HepG2 (cell line): Measurements from ENCODE around the gene CXADR. TPM values are rescaled to one million over a fixed set of nuclear protein-coding genes. Genes with fewer than 3 reads are reported as not detected.

ENCODE experiments used
- ATAC-seq: fragments of 200-7000 bp; cut with Tn5 transposase; 3 replicates; pipeline ENCODE4 v1.9.1; 2020; ENCODE audit warnings: mild to moderate bottlenecking, moderate library complexity
- BruUV-seq: library from RNA; stranded (reverse); fragments of 400-500 nt; replicated peaks from 2 replicates; lab custom pipeline; 2021; lab: Mats Ljungman, UMichigan
- CTCF ChIA-PET: fragments of 300-600 bp; formaldehyde crosslinking; extraction: SDS; loops from one replicate; lab custom pipeline; 2021; ENCODE audit warnings: low total read pairs, inconsistent platforms, low intra/inter-chr PET ratio; lab: Yijun Ruan, JAX
- POLR2A ChIA-PET: fragments of 350-600 bp; sonication (Branson Sonifier 250); formaldehyde crosslinking; loops from one replicate; lab custom pipeline; 2020; ENCODE audit warnings: antibody characterized with exemption, inconsistent platforms; lab: Yijun Ruan, JAX
- DNase-seq: peaks from one replicate; pipeline ENCODE4 v3.0.0-alpha.2; 2015; ENCODE audit warnings: low spot score
- FAIRE-seq: peaks from 3 replicates; lab custom pipeline; 2011; peaks lifted over from hg19 to GRCh38; lab: Jason Lieb, UNC
- H2AFZ ChIP-seq: one replicate; pipeline ENCODE4 v1.6.1; 2011; ENCODE audit warnings: low read length, inconsistent platforms
- H3K27ac ChIP-seq: fragments of 300-600 bp; 3 replicates; pipeline ENCODE4 v1.8.0; 2011; ENCODE audit warnings: mixed run types, mild to moderate bottlenecking, mixed read lengths, low read length, inconsistent platforms; ENCODE audit not compliant: insufficient read depth; ENCODE audit errors: extremely low read length
- H3K27me3 ChIP-seq, 2 experiments: fragments of 200-600 bp in 1 of 2; 2 replicates in 1 of 2; 3 replicates in 1 of 2; pipeline versions ENCODE4 v1.6.0 to v1.8.0; 2011; ENCODE audit warnings: low read length in 2 of 2, mild to moderate bottlenecking in 2 of 2, moderate library complexity in 2 of 2, inconsistent platforms in 1 of 2; ENCODE audit not compliant: insufficient read depth in 2 of 2, control insufficient read depth in 1 of 2
- H3K36me3 ChIP-seq, 2 experiments: fragments of 200-600 bp in 1 of 2; replicated peaks in 1 of 2; 2 replicates in 1 of 2; 3 replicates in 1 of 2; pipeline versions ENCODE4 v1.5.1 to v1.8.0; 2011; ENCODE audit warnings: low read length in 2 of 2, inconsistent platforms in 1 of 2; ENCODE audit not compliant: insufficient read depth in 2 of 2, control insufficient read depth in 1 of 2
- H3K4me1 ChIP-seq: 2 replicates; pipeline ENCODE4 v1.5.1; 2012; ENCODE audit warnings: low read length, inconsistent platforms; ENCODE audit not compliant: insufficient read depth
- H3K4me2 ChIP-seq: 2 replicates; pipeline ENCODE4 v1.6.0; 2011; ENCODE audit warnings: low read depth, low read length, inconsistent platforms
- H3K4me3 ChIP-seq, 3 experiments: fragments of 200-600 bp in 1 of 3; sonication (generic), shearing (Covaris generic) in 1 of 3; replicated peaks in 1 of 3; 2 replicates each; pipeline ENCODE4 v1.5.1; 2011 to 2016; ENCODE audit warnings: low read length in 3 of 3, inconsistent platforms in 2 of 3, low read depth in 2 of 3, mild to moderate bottlenecking in 2 of 3, control low read depth in 1 of 3, mixed read lengths in 1 of 3; ENCODE audit not compliant: insufficient read depth in 1 of 3
- H3K79me2 ChIP-seq: one replicate; pipeline ENCODE4 v1.6.1; 2011; ENCODE audit warnings: low read length, inconsistent platforms; ENCODE audit not compliant: insufficient read depth
- H3K9ac ChIP-seq: 2 replicates; pipeline ENCODE4 v1.6.0; 2011; ENCODE audit warnings: mild to moderate bottlenecking, low read depth, low read length, inconsistent platforms; ENCODE audit not compliant: insufficient read depth
- H3K9me3 ChIP-seq: 2 replicates; pipeline ENCODE4 v1.5.1; 2012; ENCODE audit warnings: mild to moderate bottlenecking, low read length
- H4K20me1 ChIP-seq: 2 replicates; pipeline ENCODE4 v1.6.0; 2011; ENCODE audit warnings: inconsistent platforms, mild to moderate bottlenecking, low read length, moderate library complexity; ENCODE audit not compliant: insufficient read depth
- ATF1 ChIP-seq: IDR thresholded peaks from 2 replicates; pipeline ENCODE4 v1.6.1; 2016; ENCODE audit warnings: mild to moderate bottlenecking, control low read depth
- BRD4 ChIP-seq: sonication (generic); formaldehyde crosslinking; IDR thresholded peaks from 2 replicates; pipeline ENCODE4 v1.4.0; 2020; ENCODE audit warnings: missing genetic modification reagents
- HMG20B ChIP-seq: conservative IDR thresholded peaks from 2 replicates; pipeline ENCODE4 v1.6.1; 2016; ENCODE audit warnings: missing genetic modification reagents, missing compliant biosample characterization
- KLF11 ChIP-seq: IDR thresholded peaks from 2 replicates; pipeline ENCODE4 v1.6.1; 2016; ENCODE audit warnings: missing compliant biosample characterization
- PAX8 ChIP-seq: sonication (generic); formaldehyde crosslinking; IDR thresholded peaks from 2 replicates; pipeline ENCODE4 v1.8.0; 2022; ENCODE audit warnings: mild to moderate bottlenecking, missing genetic modification reagents, borderline replicate concordance
- PHF8 ChIP-seq: sonication (generic); formaldehyde crosslinking; IDR thresholded peaks from 2 replicates; pipeline ENCODE4 v1.5.0; 2020; ENCODE audit warnings: missing genetic modification reagents
- TEAD2 ChIP-seq: sonication (generic); formaldehyde crosslinking; IDR thresholded peaks from 2 replicates; pipeline ENCODE4 v1.9.0; 2021; ENCODE audit warnings: missing genetic modification reagents
- THAP9 ChIP-seq: sonication (generic); formaldehyde crosslinking; IDR thresholded peaks from 2 replicates; pipeline ENCODE4; 2020; ENCODE audit warnings: missing genetic modification reagents, mild to moderate bottlenecking, borderline replicate concordance
- ZNF24 ChIP-seq: fragments of 450-650 bp; IDR thresholded peaks from 2 replicates; pipeline ENCODE4 v1.6.1; 2017; ENCODE audit warnings: antibody characterized with exemption, mild to moderate bottlenecking
- ZNF362 ChIP-seq: sonication (generic); formaldehyde crosslinking; IDR thresholded peaks from 2 replicates; pipeline ENCODE4 v1.4.0; 2020; ENCODE audit warnings: missing genetic modification reagents, mild to moderate bottlenecking, borderline replicate concordance
- ZNF431 ChIP-seq: sonication (generic); formaldehyde crosslinking; IDR thresholded peaks from 2 replicates; pipeline ENCODE4 v1.9.0; 2022; ENCODE audit warnings: missing genetic modification reagents, low read depth, mild to moderate bottlenecking, borderline replicate concordance
- ZNF484 ChIP-seq: sonication (generic); formaldehyde crosslinking; IDR thresholded peaks from 2 replicates; pipeline ENCODE4 v1.5.1; 2020; ENCODE audit warnings: mild to moderate bottlenecking, low read depth, missing genetic modification reagents, borderline replicate concordance
- ZNF674 ChIP-seq: sonication (generic); formaldehyde crosslinking; IDR thresholded peaks from 2 replicates; pipeline ENCODE4 v1.5.0; 2020; ENCODE audit warnings: low read depth, mild to moderate bottlenecking, missing genetic modification reagents
- ZNF7 ChIP-seq: IDR thresholded peaks from 2 replicates; pipeline ENCODE4 v1.6.1; 2016; ENCODE audit warnings: missing biosample characterization, missing genetic modification reagents
- ZNF790 ChIP-seq: sonication (generic); formaldehyde crosslinking; IDR thresholded peaks from 2 replicates; pipeline ENCODE4 v1.8.0; 2022; ENCODE audit warnings: missing genetic modification reagents, mild to moderate bottlenecking, borderline replicate concordance
- ZNF816 ChIP-seq: sonication (generic); formaldehyde crosslinking; IDR thresholded peaks from 2 replicates; pipeline ENCODE4 v1.8.0; 2022; ENCODE audit warnings: missing genetic modification reagents, mild to moderate bottlenecking, borderline replicate concordance
- WGBS: methylation state at CpG from one replicate; pipeline ENCODE4 v1.1.6; 2017; ENCODE audit warnings: low lambda C conversion rate; 5-methylcytosine and 5-hydroxymethylcytosine counted together
- in situ Hi-C: cut with HindIII; loops from 2 replicates; pipeline ENCODE4 v1.10.0; 2017; ENCODE audit warnings: low pct_unique_long_range_greater_than_20kb; ENCODE audit not compliant: extremely low pct_ligation_motif_present
- intact Hi-C: fragments of 100-400 bp; cut with micrococcal nuclease; formaldehyde crosslinking; loops from one replicate; pipeline ENCODE4 v1.10.0; 2022; ENCODE audit not compliant: unreplicated experiment
- polyA plus RNA-seq, 8 experiments: library from polyadenylated mRNA; depleted of rRNA in 3 of 8; stranded (reverse) in 7 of 8; unstranded in 1 of 8; fragments of >200 nt; fragmentation: Illumina TruSeq in 4 of 8; extraction: Trizol in 4 of 8; gene quantifications; 2 replicates each; pipeline versions ENCODE4 v1.2.1 to v1.2.3, GENCODE V29; 2011 to 2016; ENCODE audit warnings: low read depth in 4 of 8, missing spikeins in 1 of 8, mixed read lengths in 1 of 8; ENCODE audit not compliant: insufficient read depth in 1 of 8
- total RNA-seq, 5 experiments: library from RNA; depleted of rRNA; stranded (reverse); fragments of >200 nt; fragmentation: Illumina TruSeq; extraction: Trizol; gene quantifications; 2 replicates each; pipeline ENCODE4 v1.2.3, GENCODE V29; 2016; ENCODE audit warnings: low read depth in 1 of 5

The CXADR gene
- total and polyA plus RNA-seq, 2 of the 13 experiments (the other 11 are each of a cell fraction or from before 2014, with no cell fraction given), result 86.8 to 110 TPM

DNA sequence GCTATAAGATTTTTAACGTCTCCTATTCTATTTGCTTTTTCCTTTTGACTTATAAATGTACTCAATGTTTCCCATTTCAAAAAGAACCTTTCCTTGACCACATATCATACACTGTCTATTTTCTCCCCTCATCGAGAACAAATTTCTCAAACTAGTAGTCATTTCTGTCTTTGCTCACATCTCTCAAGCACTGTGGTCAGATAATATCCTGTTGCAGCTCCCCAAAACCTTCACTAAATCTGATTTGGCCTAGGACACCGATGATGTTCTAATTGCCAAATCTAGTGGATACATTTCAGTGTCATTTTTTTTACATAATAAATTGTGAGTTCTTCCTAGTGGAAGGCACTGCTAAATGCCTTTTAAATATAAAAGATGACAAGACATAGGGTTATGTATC, 19.4 kb downstream of the CXADR start:
- intact Hi-C loops, result no loop called here
- H3K27me3 ChIP-seq, result no peaks in the 10 kb centered on the region
- H3K36me3 ChIP-seq, result peaks cover 3 to 23% of the 10 kb centered on the region in 2 experiments; a peak in 4 of 5 replicates
- FAIRE-seq (no peak), DNase-seq (no peak), ATAC-seq (no peak)
- peaks cover 66% of the 10 kb centered on the region for H4K20me1 ChIP-seq
- H3K4me2 ChIP-seq, result no peak overlapping the region
- ChIA-PET CTCF (no interaction called here), POLR2A (no interaction called here)
- peaks cover 96% of the 10 kb centered on the region for H3K4me1 ChIP-seq
- in situ Hi-C loops, result no loop called here
- BruUV-seq, result TSS peak; percentile 28
- H3K27ac ChIP-seq, result no peak overlapping the region
- no peak overlapping the region for H3K4me3 ChIP-seq
- H2AFZ ChIP-seq, result no peak overlapping the region
- WGBS, result 91% methylated on average over 3 of the region's 3 CpGs
- H3K79me2 ChIP-seq, result peaks cover 96% of the 10 kb centered on the region
- H3K9ac ChIP-seq, result no peak overlapping the region
- H3K9me3 ChIP-seq, result no peaks in the 10 kb centered on the region
- no peak for TF ChIP-seq THAP9 (CRISPR knock-in tag)
- no peak for TF ChIP-seq ZNF674 (CRISPR knock-in tag)
- TF ChIP-seq BRD4, result no peak
- no peak for TF ChIP-seq TEAD2 (CRISPR knock-in tag)
- no peak for TF ChIP-seq ZNF484

DNA sequence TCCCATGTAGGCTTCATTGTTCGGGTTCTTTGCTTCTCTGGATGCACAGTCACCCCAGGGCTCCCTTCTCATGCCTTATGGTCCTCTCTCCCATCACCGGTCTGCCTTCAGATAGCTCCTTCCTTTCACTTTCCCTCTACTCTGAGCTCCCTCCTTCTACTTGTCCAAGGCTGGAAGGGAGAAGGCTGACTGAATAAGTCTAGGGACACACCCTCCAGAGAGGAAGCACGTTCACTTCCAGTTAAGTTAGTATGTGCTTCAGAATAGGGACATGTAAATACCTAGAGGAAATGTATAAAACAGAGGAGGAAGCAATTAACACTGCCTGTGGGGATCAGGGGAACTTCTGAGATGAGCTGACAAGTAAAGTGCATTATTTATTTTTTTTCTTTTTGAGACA, 23.5 kb downstream of the CXADR start:
- Histone ChIP-seq H3K79me2 (peaks cover 95% of the 10 kb centered on the region), H3K4me3 (no peak overlapping the region), H3K27me3 (no peaks in the 10 kb centered on the region), H3K9ac (no peak overlapping the region), H4K20me1 (peaks cover 89% of the 10 kb centered on the region), H3K9me3 (no peaks in the 10 kb centered on the region), H3K27ac (no peak overlapping the region), H3K4me1 (peaks cover 98% of the 10 kb centered on the region), H2AFZ (no peak overlapping the region), H3K36me3 (peaks cover 4 to 25% of the 10 kb centered on the region in 2 experiments; a peak in 4 of 5 replicates), H3K4me2 (no peak overlapping the region)
- TF ChIP-seq KLF11 (CRISPR knock-in tag) (no peak), ZNF431 (CRISPR knock-in tag) (no peak), ZNF7 (no peak), ZNF790 (CRISPR knock-in tag) (no peak), HMG20B (CRISPR knock-in tag) (no peak), PAX8 (no peak), ATF1 (CRISPR knock-in tag) (no peak), ZNF816 (CRISPR knock-in tag) (no peak), ZNF24 (no peak), PHF8 (CRISPR knock-in tag) (no peak), ZNF362 (CRISPR knock-in tag) (no peak)
- BruUV-seq, result no TSS peak
- ChIA-PET POLR2A (interaction anchor here (1.2 to 4.4 kb wide), 3 partner anchors 12 to 25 kb away, joined by 3 to 17 read pairs (median 3); partner anchors contain the start of gene CXADR), CTCF (no interaction called here)
- ATAC-seq (no peak), FAIRE-seq (no peak), DNase-seq (no peak)
- in situ Hi-C loops (no loop called here), intact Hi-C loops (no loop called here)
- 93% methylated on average over 3 of the region's 3 CpGs for WGBS
